Astrocyte of the cerebellum (primary cell): ENCODE results near the gene NINJ1.

Experiments
- DNase-seq: peaks from one replicate; pipeline ENCODE4 v3.0.0-alpha.2; 2011; ENCODE audit warnings: low read depth
- H3K4me3 ChIP-seq: 2 replicates; pipeline ENCODE4 v1.5.1; 2011; ENCODE audit warnings: mild to moderate bottlenecking, low read depth, low read length, moderate library complexity
- in situ Hi-C: cut with HindIII; loops from 2 replicates; pipeline ENCODE4 v1.10.0; 2017; ENCODE audit warnings: low sequenced_read_pairs
- TF ChIP-seq, protein P1 (sequence below): IDR thresholded peaks from 2 replicates; pipeline ENCODE4 v1.5.1; 2012; ENCODE audit warnings: low read length, low read depth, moderate library complexity, mild to moderate bottlenecking; ENCODE audit errors: missing control alignments

NINJ1 gene

DNA sequence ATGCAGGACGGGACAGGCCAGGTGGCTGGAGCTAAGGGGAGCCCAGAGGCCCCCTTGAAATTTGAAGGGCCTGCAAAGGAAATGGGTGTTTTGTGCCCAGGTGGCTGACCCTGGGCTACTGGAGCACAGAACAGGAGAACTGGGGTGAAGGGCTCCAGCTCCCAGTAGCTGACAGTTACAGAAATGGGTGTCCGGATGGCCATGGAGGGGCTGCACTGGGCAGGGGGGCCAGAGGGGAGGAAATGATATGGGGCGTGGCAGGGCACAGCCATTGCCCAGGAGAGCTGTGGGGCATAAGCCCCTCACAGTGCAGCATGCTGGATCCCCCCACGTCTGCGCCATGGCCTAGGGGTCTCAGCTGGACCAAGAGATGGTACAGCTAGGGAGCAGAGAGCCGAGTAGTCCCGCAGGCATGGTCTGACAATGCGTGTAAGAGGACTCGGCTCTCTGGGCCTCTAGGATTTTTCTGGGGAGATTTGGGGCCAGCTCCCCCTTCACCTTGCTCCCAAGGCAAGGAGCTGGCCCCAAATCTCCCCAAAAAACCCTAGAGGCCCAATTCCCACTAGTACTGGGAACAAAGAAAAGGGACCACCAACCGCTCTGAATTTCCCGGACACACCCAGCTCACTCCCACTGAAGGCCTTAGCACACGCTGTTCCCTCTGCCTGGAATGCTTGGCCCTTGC, 45.9 kb downstream of the NINJ1 start:
- no peak overlapping the region for H3K4me3 ChIP-seq
- in situ Hi-C loops: no loop called here
- TF ChIP-seq, protein P1, sequence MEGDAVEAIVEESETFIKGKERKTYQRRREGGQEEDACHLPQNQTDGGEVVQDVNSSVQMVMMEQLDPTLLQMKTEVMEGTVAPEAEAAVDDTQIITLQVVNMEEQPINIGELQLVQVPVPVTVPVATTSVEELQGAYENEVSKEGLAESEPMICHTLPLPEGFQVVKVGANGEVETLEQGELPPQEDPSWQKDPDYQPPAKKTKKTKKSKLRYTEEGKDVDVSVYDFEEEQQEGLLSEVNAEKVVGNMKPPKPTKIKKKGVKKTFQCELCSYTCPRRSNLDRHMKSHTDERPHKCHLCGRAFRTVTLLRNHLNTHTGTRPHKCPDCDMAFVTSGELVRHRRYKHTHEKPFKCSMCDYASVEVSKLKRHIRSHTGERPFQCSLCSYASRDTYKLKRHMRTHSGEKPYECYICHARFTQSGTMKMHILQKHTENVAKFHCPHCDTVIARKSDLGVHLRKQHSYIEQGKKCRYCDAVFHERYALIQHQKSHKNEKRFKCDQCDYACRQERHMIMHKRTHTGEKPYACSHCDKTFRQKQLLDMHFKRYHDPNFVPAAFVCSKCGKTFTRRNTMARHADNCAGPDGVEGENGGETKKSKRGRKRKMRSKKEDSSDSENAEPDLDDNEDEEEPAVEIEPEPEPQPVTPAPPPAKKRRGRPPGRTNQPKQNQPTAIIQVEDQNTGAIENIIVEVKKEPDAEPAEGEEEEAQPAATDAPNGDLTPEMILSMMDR: no peak
- no peak for DNase-seq

DNA sequence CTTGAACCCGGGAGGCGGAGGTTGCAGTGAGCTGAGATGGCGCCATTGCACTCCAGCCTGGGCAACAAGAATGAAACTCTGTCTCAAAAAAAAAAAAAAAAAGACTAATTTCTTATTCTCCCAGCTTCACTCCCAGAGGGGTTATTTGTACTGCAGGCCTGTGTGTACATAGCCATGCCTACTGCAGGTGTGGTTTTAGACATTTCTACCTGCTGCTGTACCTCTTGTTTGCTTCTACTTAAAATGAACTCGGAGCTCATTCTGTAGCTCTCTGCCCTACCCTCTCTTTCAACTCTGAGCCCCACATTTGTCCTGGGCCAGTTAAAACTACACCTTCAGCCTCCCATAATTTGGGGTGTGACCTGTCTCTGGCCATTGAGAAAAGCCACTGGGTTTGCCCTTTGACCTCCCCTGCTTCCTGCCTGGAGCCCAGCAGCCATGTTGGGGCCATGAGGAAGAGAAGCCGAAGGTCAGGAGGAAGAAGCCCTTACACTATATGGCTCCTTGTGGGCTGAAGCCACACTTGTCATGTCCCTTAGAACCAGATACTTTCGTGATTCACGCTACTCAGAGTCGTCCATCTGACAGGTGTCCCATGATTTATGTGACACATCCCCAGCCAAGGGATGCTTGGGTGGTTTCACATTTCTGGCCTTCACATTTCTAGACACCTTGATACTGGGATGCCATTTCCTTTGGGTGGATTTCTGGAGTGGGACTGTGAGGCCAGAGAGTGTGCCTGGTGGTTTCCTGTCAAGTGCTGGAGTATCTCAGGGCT, 47.4 kb downstream of the NINJ1 start:
- in situ Hi-C loops: no loop called here
- H3K4me3 ChIP-seq: no peak overlapping the region
- DNase-seq: no peak
- TF ChIP-seq, protein P1: no peak

DNA sequence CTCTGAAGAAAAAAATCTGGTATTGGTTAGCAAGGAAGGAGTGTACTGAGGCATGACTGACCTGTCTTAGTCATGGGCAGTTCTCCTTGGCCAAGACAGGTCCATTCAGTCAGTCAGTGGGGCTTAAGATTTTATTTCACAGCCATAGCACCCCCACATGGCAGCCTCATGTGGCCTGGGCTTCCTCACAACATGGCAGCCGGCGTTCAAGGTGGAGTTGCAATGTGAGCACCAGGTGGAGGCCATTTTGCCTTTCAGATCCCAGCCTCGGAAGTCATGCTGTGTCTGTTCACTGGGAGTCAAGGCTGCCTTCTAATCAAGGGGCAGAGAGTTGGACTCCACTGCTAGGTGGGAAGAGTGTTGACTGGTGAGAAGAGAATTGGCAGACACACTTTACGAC, 48.4 kb downstream of the NINJ1 start:
- TF ChIP-seq, protein P1: no peak
- in situ Hi-C loops: no loop called here
- H3K4me3 ChIP-seq: no peak overlapping the region
- no peak for DNase-seq

DNA sequence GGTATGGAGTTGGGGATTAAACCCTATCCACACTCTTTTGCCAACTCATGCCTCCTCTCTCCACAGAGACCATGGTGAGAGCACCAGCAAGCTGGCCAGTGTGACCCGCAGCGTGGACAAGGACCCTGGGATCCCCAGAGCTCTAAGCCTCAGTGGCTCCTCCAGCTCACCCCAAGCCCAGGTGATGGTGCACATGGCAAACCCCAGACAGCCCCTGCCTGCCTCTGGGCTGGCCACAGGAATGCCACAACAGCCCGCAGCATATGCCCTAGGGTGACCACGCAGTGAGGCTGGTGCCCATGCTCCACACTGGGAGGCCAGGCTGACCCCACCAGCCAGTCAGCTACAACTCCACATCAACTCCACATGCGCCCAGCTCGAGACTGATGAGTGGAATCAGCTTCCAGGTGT, 49.6 kb downstream of the NINJ1 start:
- TF ChIP-seq, protein P1: no peak
- no peak overlapping the region for H3K4me3 ChIP-seq
- in situ Hi-C loops: no loop called here
- DNase-seq: no peak

DNA sequence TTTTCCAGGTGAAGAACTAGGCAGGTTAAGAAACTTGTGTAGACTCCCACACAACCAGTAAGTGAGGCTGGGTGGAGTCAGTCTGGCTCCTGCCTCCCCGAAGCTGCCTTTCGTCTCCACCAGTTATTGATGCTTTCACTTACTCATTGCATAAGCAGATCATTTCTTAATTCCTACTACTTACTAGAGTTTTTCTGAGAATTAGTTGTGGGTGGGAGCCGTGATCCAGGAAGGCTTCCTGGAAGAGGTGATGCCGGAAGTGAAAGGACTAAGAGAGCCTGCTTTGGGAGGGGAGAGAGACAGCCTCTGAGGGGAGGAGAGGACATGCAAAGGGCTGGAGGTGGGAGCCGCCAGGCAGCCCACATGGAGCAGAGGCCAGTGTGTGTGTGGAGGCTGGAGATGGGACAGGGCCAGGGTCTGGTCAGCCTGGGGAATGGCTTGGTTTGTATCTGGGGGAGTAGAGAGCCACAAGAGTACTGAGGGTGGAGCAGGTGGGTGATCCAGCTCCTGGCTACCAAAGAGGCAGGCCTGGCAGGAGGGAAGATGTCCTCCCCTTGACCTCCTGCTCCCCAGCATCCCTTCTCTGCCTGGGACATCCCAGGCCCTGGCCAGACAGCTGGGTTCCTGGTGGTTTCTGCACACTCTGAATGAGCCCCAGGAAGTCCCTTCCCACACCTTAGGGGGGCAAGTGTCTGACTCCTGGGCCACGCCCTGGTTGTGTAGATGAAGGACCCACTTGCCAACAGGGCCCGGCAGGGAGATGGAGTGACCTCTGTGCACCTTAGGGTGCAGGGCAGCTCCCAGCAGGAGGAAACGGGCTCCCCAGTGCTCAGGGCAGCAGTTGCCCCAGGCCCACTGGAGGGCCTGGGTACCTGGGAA, 50.2 kb downstream of the NINJ1 start:
- TF ChIP-seq, protein P1: no peak
- DNase-seq: no peak
- H3K4me3 ChIP-seq: no peak overlapping the region
- in situ Hi-C loops: no loop called here

DNA sequence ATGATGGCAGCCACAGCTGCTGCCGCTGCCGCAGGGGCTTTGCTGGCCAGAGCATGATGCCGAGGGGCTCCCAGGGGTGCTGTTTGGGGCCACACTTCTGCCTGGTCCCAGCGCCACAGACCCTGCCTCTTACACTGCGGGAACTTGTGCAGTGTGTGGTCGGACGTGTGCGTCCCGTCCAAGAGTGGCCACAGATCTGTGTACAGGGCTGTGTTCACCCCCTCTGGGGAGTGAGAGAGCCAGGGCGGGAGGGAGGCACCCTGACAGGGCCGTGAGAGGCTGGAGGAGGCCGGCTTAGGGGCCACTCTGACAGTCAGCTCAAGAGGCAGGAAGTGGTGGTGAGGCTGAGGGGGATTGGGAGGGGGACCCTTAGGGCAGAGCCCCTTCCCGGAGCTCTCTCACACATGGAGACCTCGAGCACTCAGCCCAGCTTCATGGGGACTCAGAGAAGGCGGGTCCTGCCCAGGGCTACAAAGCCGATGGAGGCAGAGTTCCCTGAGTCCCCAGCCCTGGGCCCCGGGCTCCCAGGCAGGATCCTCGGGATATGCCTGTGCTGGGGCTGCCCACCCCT, 51.1 kb downstream of the NINJ1 start:
- no peak for DNase-seq
- in situ Hi-C loops: no loop called here
- TF ChIP-seq, protein P1: no peak
- H3K4me3 ChIP-seq: no peak overlapping the region
